Neural cell (in vitro differentiated cells): ENCODE data around the gene VPS13D. TPM values are rescaled to one million over a fixed set of nuclear protein-coding genes. Genes with fewer than 3 reads are reported as not detected.

Experiments
- H2AFZ ChIP-seq: fragments of 200-600, 300-800 bp; sonication (generic), shearing (Covaris generic); 2 replicates; pipeline ENCODE4 v1.6.0; 2014; ENCODE audit warnings: low read depth, mild to moderate bottlenecking, antibody characterized with exemption, low read length, moderate library complexity
- H3F3A ChIP-seq: fragments of 200-600 bp; shearing (Covaris generic); 2 replicates; pipeline ENCODE4 v1.6.1; 2016; ENCODE audit warnings: mild to moderate bottlenecking, moderate library complexity, mixed read lengths, antibody characterized with exemption, low read length; ENCODE audit not compliant: insufficient read depth, poor library complexity, severe bottlenecking
- H3K27ac ChIP-seq: fragments of 200-600, 300-800 bp; sonication (generic), shearing (Covaris generic); 2 replicates; pipeline ENCODE4 v1.5.1; 2014; ENCODE audit warnings: mild to moderate bottlenecking, low read length, moderate library complexity
- H3K27me3 ChIP-seq: fragments of 300-800, 200-600 bp; sonication (generic), shearing (Covaris generic); 2 replicates; pipeline ENCODE4 v1.6.0; 2014; ENCODE audit warnings: mild to moderate bottlenecking, low read depth, low read length, moderate library complexity; ENCODE audit not compliant: insufficient read depth
- H3K36me3 ChIP-seq: fragments of 300-800, 200-600 bp; sonication (generic), shearing (Covaris generic); 2 replicates; pipeline ENCODE4 v1.5.1; 2014; ENCODE audit warnings: mild to moderate bottlenecking, antibody characterized with exemption, low read length, moderate library complexity; ENCODE audit not compliant: insufficient read depth
- H3K4me2 ChIP-seq: fragments of 300-800, 200-600 bp; sonication (generic), shearing (Covaris generic); 2 replicates; pipeline ENCODE4 v1.6.0; 2014; ENCODE audit warnings: mild to moderate bottlenecking, low read length
- H3K4me3 ChIP-seq: fragments of 300-800, 200-600 bp; sonication (generic), shearing (Covaris generic); 2 replicates; pipeline ENCODE4 v1.5.1; 2014; ENCODE audit warnings: mild to moderate bottlenecking, low read length, moderate library complexity
- H3K79me2 ChIP-seq: fragments of 200-600 bp; shearing (Covaris generic); replicated peaks from 2 replicates; pipeline ENCODE4 v1.6.0; 2014; ENCODE audit warnings: mild to moderate bottlenecking, low read length, moderate library complexity; ENCODE audit not compliant: insufficient read depth
- H3K9ac ChIP-seq: fragments of 300-800, 200-600 bp; sonication (generic), shearing (Covaris generic); 2 replicates; pipeline ENCODE4 v1.6.1; 2016; ENCODE audit warnings: mild to moderate bottlenecking, low read length, mixed read lengths
- H3K9me2 ChIP-seq: fragments of 200-600 bp; shearing (Covaris generic); 2 replicates; pipeline ENCODE4 v1.6.1; 2016; ENCODE audit warnings: mild to moderate bottlenecking, low read length, mixed read lengths; ENCODE audit not compliant: insufficient read depth
- H3K9me3 ChIP-seq: fragments of 200-600, 300-800 bp; sonication (generic), shearing (Covaris generic); 2 replicates; pipeline ENCODE4 v1.6.1; 2016; ENCODE audit warnings: mild to moderate bottlenecking, mixed run types, low read length, moderate library complexity, mixed read lengths
- H4K20me1 ChIP-seq: fragments of 200-600 bp; shearing (Covaris generic); 2 replicates; pipeline ENCODE4 v1.6.1; 2016; ENCODE audit warnings: mild to moderate bottlenecking, mixed run types; ENCODE audit not compliant: insufficient read depth
- EP300 ChIP-seq: fragments of 450-650 bp; conservative IDR thresholded peaks from 2 replicates; pipeline ENCODE4 v1.6.1; 2014; ENCODE audit warnings: antibody characterized with exemption, mild to moderate bottlenecking, moderate library complexity; ENCODE audit not compliant: poor library complexity, severe bottlenecking
- EZH2 ChIP-seq: fragments of 200-600, 300-800 bp; shearing (Covaris generic), sonication (generic); IDR thresholded peaks from 2 replicates; pipeline ENCODE4 v1.6.1; 2014; ENCODE audit warnings: antibody characterized with exemption, low read length, borderline replicate concordance, mild to moderate bottlenecking; ENCODE audit not compliant: insufficient read depth, poor library complexity, severe bottlenecking
- MXI1 ChIP-seq: fragments of 450-650 bp; conservative IDR thresholded peaks from 2 replicates; pipeline ENCODE4 v1.6.1; 2014; ENCODE audit warnings: antibody characterized with exemption, mild to moderate bottlenecking; ENCODE audit not compliant: poor library complexity, severe bottlenecking
- POLR2AphosphoS5 ChIP-seq: IDR thresholded peaks from 2 replicates; pipeline ENCODE4 v1.6.1; 2012
- RAD21 ChIP-seq: fragments of 450-650 bp; conservative IDR thresholded peaks from 2 replicates; pipeline ENCODE4 v1.6.1; 2014; ENCODE audit warnings: antibody characterized with exemption, mild to moderate bottlenecking, moderate library complexity
- SMC3 ChIP-seq: fragments of 450-650 bp; conservative IDR thresholded peaks from 2 replicates; pipeline ENCODE4 v1.6.1; 2014; ENCODE audit warnings: antibody characterized with exemption, mild to moderate bottlenecking, moderate library complexity; ENCODE audit not compliant: poor library complexity
- TAF1 ChIP-seq: IDR thresholded peaks from 2 replicates; pipeline ENCODE4 v1.6.1; 2012; ENCODE audit warnings: low read depth
- polyA plus RNA-seq: library from polyadenylated mRNA; depleted of rRNA; stranded (reverse); fragments of >200 nt; gene quantifications from 2 replicates; pipeline ENCODE4 v1.2.3, GENCODE V29; 2014
- TF ChIP-seq, protein P1 (sequence below): fragments of 450-650 bp; IDR thresholded peaks from 2 replicates; pipeline ENCODE4 v1.5.1; 2014; ENCODE audit warnings: antibody characterized with exemption, mild to moderate bottlenecking, moderate library complexity; ENCODE audit not compliant: poor library complexity, severe bottlenecking
- TF ChIP-seq, protein P2 (sequence below): IDR thresholded peaks from 2 replicates; pipeline ENCODE4 v1.6.1; 2012; ENCODE audit warnings: borderline replicate concordance

The VPS13D gene
- polyA plus RNA-seq, 1 donor from 2014 or later = 24.5 TPM

DNA sequence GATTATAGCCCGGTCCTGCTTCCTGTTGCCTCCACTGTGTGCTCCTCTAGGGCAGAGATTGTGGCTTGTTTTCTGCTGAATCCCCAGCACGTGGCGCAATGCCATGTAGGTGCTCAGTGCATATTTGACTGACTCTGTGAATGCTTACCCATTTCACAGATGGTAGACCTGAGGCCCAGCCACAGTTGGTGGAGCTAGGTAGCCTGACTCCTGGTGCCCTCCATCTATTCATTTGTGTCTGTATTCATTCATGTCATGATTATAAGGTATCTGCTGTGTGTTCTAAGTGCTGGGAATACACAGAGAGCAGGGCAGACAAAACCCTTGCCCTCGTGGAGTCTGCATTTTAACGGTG, 40.5 kb upstream of the VPS13D start:
- no peaks in the 10 kb centered on the region for H3K79me2 ChIP-seq
- H3K9me2 ChIP-seq = no peaks in the 10 kb centered on the region
- H3K27ac ChIP-seq = no peak overlapping the region
- no peak overlapping the region for H3K4me2 ChIP-seq
- H4K20me1 ChIP-seq = no peaks in the 10 kb centered on the region
- H3K4me3 ChIP-seq = no peak overlapping the region
- H3K36me3 ChIP-seq = no peaks in the 10 kb centered on the region
- no peaks in the 10 kb centered on the region for H3F3A ChIP-seq
- H3K9me3 ChIP-seq = no peaks in the 10 kb centered on the region
- TF ChIP-seq EZH2 (no peak), MXI1 (no peak), POLR2AphosphoS5 (no peak), SMC3 (no peak), EP300 (no peak), TAF1 (no peak), RAD21 (no peak)
- TF ChIP-seq, protein P1, sequence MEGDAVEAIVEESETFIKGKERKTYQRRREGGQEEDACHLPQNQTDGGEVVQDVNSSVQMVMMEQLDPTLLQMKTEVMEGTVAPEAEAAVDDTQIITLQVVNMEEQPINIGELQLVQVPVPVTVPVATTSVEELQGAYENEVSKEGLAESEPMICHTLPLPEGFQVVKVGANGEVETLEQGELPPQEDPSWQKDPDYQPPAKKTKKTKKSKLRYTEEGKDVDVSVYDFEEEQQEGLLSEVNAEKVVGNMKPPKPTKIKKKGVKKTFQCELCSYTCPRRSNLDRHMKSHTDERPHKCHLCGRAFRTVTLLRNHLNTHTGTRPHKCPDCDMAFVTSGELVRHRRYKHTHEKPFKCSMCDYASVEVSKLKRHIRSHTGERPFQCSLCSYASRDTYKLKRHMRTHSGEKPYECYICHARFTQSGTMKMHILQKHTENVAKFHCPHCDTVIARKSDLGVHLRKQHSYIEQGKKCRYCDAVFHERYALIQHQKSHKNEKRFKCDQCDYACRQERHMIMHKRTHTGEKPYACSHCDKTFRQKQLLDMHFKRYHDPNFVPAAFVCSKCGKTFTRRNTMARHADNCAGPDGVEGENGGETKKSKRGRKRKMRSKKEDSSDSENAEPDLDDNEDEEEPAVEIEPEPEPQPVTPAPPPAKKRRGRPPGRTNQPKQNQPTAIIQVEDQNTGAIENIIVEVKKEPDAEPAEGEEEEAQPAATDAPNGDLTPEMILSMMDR = no peak
- TF ChIP-seq, protein P2, sequence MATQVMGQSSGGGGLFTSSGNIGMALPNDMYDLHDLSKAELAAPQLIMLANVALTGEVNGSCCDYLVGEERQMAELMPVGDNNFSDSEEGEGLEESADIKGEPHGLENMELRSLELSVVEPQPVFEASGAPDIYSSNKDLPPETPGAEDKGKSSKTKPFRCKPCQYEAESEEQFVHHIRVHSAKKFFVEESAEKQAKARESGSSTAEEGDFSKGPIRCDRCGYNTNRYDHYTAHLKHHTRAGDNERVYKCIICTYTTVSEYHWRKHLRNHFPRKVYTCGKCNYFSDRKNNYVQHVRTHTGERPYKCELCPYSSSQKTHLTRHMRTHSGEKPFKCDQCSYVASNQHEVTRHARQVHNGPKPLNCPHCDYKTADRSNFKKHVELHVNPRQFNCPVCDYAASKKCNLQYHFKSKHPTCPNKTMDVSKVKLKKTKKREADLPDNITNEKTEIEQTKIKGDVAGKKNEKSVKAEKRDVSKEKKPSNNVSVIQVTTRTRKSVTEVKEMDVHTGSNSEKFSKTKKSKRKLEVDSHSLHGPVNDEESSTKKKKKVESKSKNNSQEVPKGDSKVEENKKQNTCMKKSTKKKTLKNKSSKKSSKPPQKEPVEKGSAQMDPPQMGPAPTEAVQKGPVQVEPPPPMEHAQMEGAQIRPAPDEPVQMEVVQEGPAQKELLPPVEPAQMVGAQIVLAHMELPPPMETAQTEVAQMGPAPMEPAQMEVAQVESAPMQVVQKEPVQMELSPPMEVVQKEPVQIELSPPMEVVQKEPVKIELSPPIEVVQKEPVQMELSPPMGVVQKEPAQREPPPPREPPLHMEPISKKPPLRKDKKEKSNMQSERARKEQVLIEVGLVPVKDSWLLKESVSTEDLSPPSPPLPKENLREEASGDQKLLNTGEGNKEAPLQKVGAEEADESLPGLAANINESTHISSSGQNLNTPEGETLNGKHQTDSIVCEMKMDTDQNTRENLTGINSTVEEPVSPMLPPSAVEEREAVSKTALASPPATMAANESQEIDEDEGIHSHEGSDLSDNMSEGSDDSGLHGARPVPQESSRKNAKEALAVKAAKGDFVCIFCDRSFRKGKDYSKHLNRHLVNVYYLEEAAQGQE = no peak
- no peak overlapping the region for H2AFZ ChIP-seq
- no peak overlapping the region for H3K9ac ChIP-seq
- no peaks in the 10 kb centered on the region for H3K27me3 ChIP-seq

DNA sequence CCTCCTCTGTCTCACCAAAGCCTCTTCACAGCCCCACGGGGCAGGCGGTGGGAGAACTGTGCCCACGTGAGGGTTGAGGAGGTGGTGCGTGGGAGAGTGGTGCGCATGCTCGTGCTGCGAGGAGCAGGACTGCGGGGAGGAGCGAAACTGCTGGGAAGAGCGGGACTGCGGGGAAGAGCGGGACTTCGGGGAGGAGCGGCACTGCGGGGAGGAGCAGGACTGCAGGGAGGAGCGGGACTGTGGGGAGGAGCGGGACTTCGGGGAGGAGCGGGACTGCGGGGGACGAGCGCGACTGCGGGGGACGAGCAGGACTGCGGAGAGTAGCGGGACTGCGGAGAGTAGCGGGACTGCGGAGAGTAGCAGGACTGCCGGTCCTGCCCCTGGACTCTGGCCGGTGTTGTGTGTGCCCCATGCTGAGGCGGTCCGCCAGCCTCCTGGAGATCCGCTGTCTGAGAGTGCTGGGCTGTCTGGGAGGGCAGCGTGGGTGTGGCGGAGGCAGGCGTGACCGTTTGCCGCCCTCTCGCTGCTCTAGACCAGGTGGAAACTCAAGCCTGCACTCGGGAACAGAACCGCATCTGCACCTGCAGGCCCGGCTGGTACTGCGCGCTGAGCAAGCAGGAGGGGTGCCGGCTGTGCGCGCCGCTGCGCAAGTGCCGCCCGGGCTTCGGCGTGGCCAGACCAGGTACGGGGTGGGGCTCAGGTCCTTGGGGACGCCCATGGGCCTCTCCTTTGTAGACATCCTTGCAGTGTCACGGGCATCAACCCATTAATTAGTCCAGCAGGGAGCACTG, 38.4 kb upstream of the VPS13D start:
- Histone ChIP-seq H3K4me2 (no peak overlapping the region), H3K27me3 (no peaks in the 10 kb centered on the region), H4K20me1 (no peaks in the 10 kb centered on the region), H3K9me2 (no peaks in the 10 kb centered on the region), H3K27ac (no peak overlapping the region), H2AFZ (no peak overlapping the region), H3K79me2 (no peaks in the 10 kb centered on the region), H3K9me3 (no peaks in the 10 kb centered on the region), H3K36me3 (no peaks in the 10 kb centered on the region), H3K4me3 (no peak overlapping the region), H3F3A (no peaks in the 10 kb centered on the region), H3K9ac (no peak overlapping the region)
- TF ChIP-seq MXI1 (no peak), SMC3 (no peak), RAD21 (no peak), TAF1 (no peak), POLR2AphosphoS5 (no peak), EP300 (no peak), EZH2 (no peak)
- TF ChIP-seq, protein P2 = no peak
- TF ChIP-seq, protein P1 = no peak
